Peyer's patch (tissue), 4 donors: Measurements from ENCODE around the gene DPRX.

Experiments used
- CTCF ChIP-seq, 6 experiments: fragments of 450-650 bp in 4 of 6; fragments of 200-600 bp in 2 of 6; sonication (generic) in 1 of 6; IDR thresholded peaks; one replicate each; pipeline ENCODE4 v1.5.1; 2017 to 2019; ENCODE audit warnings: antibody characterized with exemption in 6 of 6, mild to moderate bottlenecking in 3 of 6, moderate library complexity in 1 of 6
- POLR2A ChIP-seq, 2 donors: fragments of 450-650 bp; IDR thresholded peaks; one replicate each; pipeline ENCODE4 v1.5.1; 2017; ENCODE audit warnings: antibody characterized with exemption in 2 of 2, mild to moderate bottlenecking in 2 of 2, moderate library complexity in 2 of 2

- no peak for TF ChIP-seq POLR2A (IDR thresholded peaks at IDR 0.05)
- no peak for TF ChIP-seq CTCF (IDR thresholded peaks at IDR 0.05)
Observed at GRCh38 chr19:53621885-53622740, 9.7 kb upstream of the DPRX start.
